D721Med (cell line): ENCODE results near the gene NUDT11.
"Not testable (repeated sequence)": the region's sequence is repeated elsewhere in the genome, so short reads cannot be mapped to it uniquely, and the experiment has no call there.

Experiments
- DNase-seq: peaks from one replicate; pipeline ENCODE4 v3.0.0; 2011; ENCODE audit warnings: low spot score; ENCODE audit not compliant: insufficient read length
- FAIRE-seq: peaks from 2 replicates; lab custom pipeline; 2011; peaks lifted over from hg19 to GRCh38; lab: Jason Lieb, UNC
- CTCF ChIP-seq: IDR thresholded peaks from 2 replicates; pipeline ENCODE4 v1.5.1; 2012; ENCODE audit warnings: mild to moderate bottlenecking, control low read depth; ENCODE audit not compliant: insufficient read depth; ENCODE audit errors: missing control alignments

Gene NUDT11

GRCh38 chrX:51496501-51497291 lies at the start of gene NUDT11:
Gene NUDT11 (minus strand): TSS chrX:51496592. CDS start chrX:51496444, 148 bp downstream.
- no peak for FAIRE-seq
- peak; percentile 17 for DNase-seq

GRCh38 chrX:51520393-51520792 lies 24.0 kb upstream of the NUDT11 start:
- TF ChIP-seq CTCF: no peak
- FAIRE-seq (no peak), DNase-seq (no peak)

More at GRCh38 chrX:51496501-51497291, at the start of gene NUDT11:
- no peak for TF ChIP-seq CTCF

GRCh38 chrX:51519131-51519530 lies 22.7 kb upstream of the NUDT11 start:
- not testable (repeated sequence) for DNase-seq, FAIRE-seq

- no peak for TF ChIP-seq CTCF
- DNase-seq (no peak), FAIRE-seq (no peak)
Observed at GRCh38 chrX:51507551-51507950, 11.2 kb upstream of the NUDT11 start.

GRCh38 chrX:51495701-51496488 lies 497 bp downstream of the NUDT11 start:
- DNase-seq: not testable (repeated sequence)

GRCh38 chrX:51494409-51494808 lies 2.0 kb downstream of the NUDT11 start:
- no peak for DNase-seq
- TF ChIP-seq CTCF: peak; percentile 23
- no peak for FAIRE-seq

More at GRCh38 chrX:51495701-51496488, 497 bp downstream of the NUDT11 start:
- not testable (repeated sequence) for FAIRE-seq

- FAIRE-seq (no peak), DNase-seq (no peak)
Observed at GRCh38 chrX:51487960-51488267, 8.5 kb downstream of the NUDT11 start.

More at GRCh38 chrX:51487960-51488267, 8.5 kb downstream of the NUDT11 start:
- no peak for TF ChIP-seq CTCF
